IMR-90 (cell line): Measurements from ENCODE around the gene SORBS1. TPM values are rescaled to one million over a fixed set of nuclear protein-coding genes. Genes with fewer than 3 reads are reported as not detected.

Experiments
- ATAC-seq: fragments of 200-7000 bp; cut with Tn5 transposase; 2 replicates; pipeline ENCODE4 v1.9.1; 2020; ENCODE audit warnings: low read depth, mild to moderate bottlenecking, moderate library complexity
- BruUV-seq: library from RNA; stranded (reverse); fragments of 400-500 nt; replicated peaks from 2 replicates; lab custom pipeline; 2021; lab: Mats Ljungman, UMichigan
- CTCF ChIA-PET: fragments of 300-600 bp; formaldehyde crosslinking; extraction: SDS; loops from one replicate; lab custom pipeline; 2021; ENCODE audit warnings: antibody characterized with exemption; lab: Yijun Ruan, JAX
- POLR2A ChIA-PET: fragments of 300-600 bp; sonication (Branson Sonifier 250); formaldehyde crosslinking; loops from one replicate; lab custom pipeline; 2022; ENCODE audit warnings: antibody characterized with exemption; ENCODE audit not compliant: unreplicated experiment; lab: Charles Lee
- DNase-seq: peaks from one replicate; pipeline ENCODE4 v3.0.0; 2013
- H2AFZ ChIP-seq: replicated peaks from 2 replicates; pipeline ENCODE3; 2013; ENCODE audit warnings: low read length, mild to moderate bottlenecking; ENCODE audit not compliant: poor library complexity
- H2AK5ac ChIP-seq: 2 replicates; pipeline ENCODE4 v1.6.1; 2013; ENCODE audit warnings: low read depth, low read length, inconsistent platforms
- H2AK9ac ChIP-seq: replicated peaks from 2 replicates; pipeline ENCODE3; 2013; ENCODE audit warnings: mild to moderate bottlenecking, low read depth, low read length, moderate library complexity; ENCODE audit not compliant: poor library complexity
- H2BK120ac ChIP-seq: 2 replicates; pipeline ENCODE4 v1.6.1; 2013; ENCODE audit warnings: low read depth, low read length, inconsistent platforms
- H2BK15ac ChIP-seq: 3 replicates; pipeline ENCODE4 v1.6.1; 2013; ENCODE audit warnings: low read depth, low read length, inconsistent platforms
- H2BK20ac ChIP-seq: 2 replicates; pipeline ENCODE4 v1.6.1; 2013; ENCODE audit warnings: low read depth, mild to moderate bottlenecking, inconsistent platforms, low read length, moderate library complexity
- H2BK5ac ChIP-seq: 2 replicates; pipeline ENCODE4 v1.6.1; 2013; ENCODE audit warnings: mild to moderate bottlenecking, low read depth, low read length, inconsistent platforms; ENCODE audit not compliant: poor library complexity, severe bottlenecking
- H3K14ac ChIP-seq: replicated peaks from 2 replicates; pipeline ENCODE4 v1.6.1; 2013; ENCODE audit warnings: low read depth, low read length, inconsistent platforms
- H3K18ac ChIP-seq: 2 replicates; pipeline ENCODE4 v1.6.1; 2013; ENCODE audit warnings: low read depth, low read length, control low read depth
- H3K23ac ChIP-seq: 2 replicates; pipeline ENCODE4 v1.6.1; 2013; ENCODE audit warnings: low read depth, low read length, inconsistent platforms
- H3K27ac ChIP-seq: 2 replicates; pipeline ENCODE4 v1.5.1; 2013; ENCODE audit warnings: mild to moderate bottlenecking, control low read depth, low read length; ENCODE audit not compliant: insufficient read depth
- H3K27me3 ChIP-seq: 2 replicates; pipeline ENCODE4 v1.6.1; 2013; ENCODE audit warnings: low read length; ENCODE audit not compliant: control insufficient read depth, insufficient read depth
- H3K36me3 ChIP-seq: 2 replicates; pipeline ENCODE4 v1.6.1; 2013; ENCODE audit warnings: low read length, mixed read lengths; ENCODE audit not compliant: control insufficient read depth, insufficient read depth
- H3K4ac ChIP-seq: 2 replicates; pipeline ENCODE4 v1.6.1; 2013; ENCODE audit warnings: low read depth, low read length, inconsistent platforms
- H3K4me1 ChIP-seq: 2 replicates; pipeline ENCODE4 v1.6.1; 2013; ENCODE audit warnings: low read length, mixed read lengths; ENCODE audit not compliant: control insufficient read depth, insufficient read depth
- H3K4me2 ChIP-seq: 2 replicates; pipeline ENCODE4 v1.6.1; 2013; ENCODE audit warnings: low read depth, mild to moderate bottlenecking, control low read depth, low read length, moderate library complexity
- H3K4me3 ChIP-seq: 2 replicates; pipeline ENCODE4 v1.5.1; 2013; ENCODE audit warnings: low read depth, mild to moderate bottlenecking, control low read depth, low read length, moderate library complexity; ENCODE audit not compliant: insufficient read depth
- H3K56ac ChIP-seq: 2 replicates; pipeline ENCODE4 v1.6.1; 2013; ENCODE audit warnings: low read length, inconsistent platforms; ENCODE audit not compliant: insufficient read depth; ENCODE audit errors: extremely low read depth
- H3K79me1 ChIP-seq, 2 experiments: 2 replicates each; pipeline ENCODE4 v1.6.1; 2013; ENCODE audit warnings: low read length in 2 of 2, inconsistent platforms in 1 of 2, low read depth in 1 of 2
- H3K9ac ChIP-seq: 2 replicates; pipeline ENCODE4 v1.6.1; 2013; ENCODE audit warnings: low read depth, low read length, control low read depth
- H3K9me1 ChIP-seq: 2 replicates; pipeline ENCODE4 v1.6.1; 2013; ENCODE audit warnings: low read length, inconsistent platforms; ENCODE audit not compliant: insufficient read depth
- H3K9me3 ChIP-seq: 2 replicates; pipeline ENCODE4 v1.6.1; 2013; ENCODE audit warnings: low read length; ENCODE audit not compliant: control insufficient read depth, insufficient read depth
- H4K20me1 ChIP-seq: 2 replicates; pipeline ENCODE4 v1.6.1; 2013; ENCODE audit warnings: low read length, inconsistent platforms; ENCODE audit not compliant: insufficient read depth
- H4K5ac ChIP-seq: 2 replicates; pipeline ENCODE4 v1.6.1; 2013; ENCODE audit warnings: mild to moderate bottlenecking, low read depth, low read length, control low read depth
- H4K8ac ChIP-seq, 2 experiments: 2 replicates each; pipeline ENCODE4 v1.6.1; 2013; ENCODE audit warnings: low read depth in 2 of 2, low read length in 2 of 2, control low read depth in 1 of 2, inconsistent platforms in 1 of 2
- H4K91ac ChIP-seq: 2 replicates; pipeline ENCODE4 v1.6.1; 2013; ENCODE audit warnings: low read depth, low read length, inconsistent platforms; ENCODE audit not compliant: insufficient read depth
- BHLHE40 ChIP-seq: fragments of 150-350 bp; IDR thresholded peaks from 2 replicates; pipeline ENCODE4 v1.6.1; 2016; ENCODE audit warnings: mild to moderate bottlenecking, low read depth, low read length
- CEBPB ChIP-seq: IDR thresholded peaks from 2 replicates; pipeline ENCODE4 v1.6.1; 2012; ENCODE audit warnings: low read depth, low read length, improper control_type of control experiment
- CHD1 ChIP-seq: IDR thresholded peaks from 2 replicates; pipeline ENCODE4 v1.6.1; 2012; ENCODE audit warnings: low read depth, low read length, improper control_type of control experiment
- ELK1 ChIP-seq: fragments of 150-350 bp; IDR thresholded peaks from 2 replicates; pipeline ENCODE4 v1.6.1; 2016; ENCODE audit warnings: low read depth, mild to moderate bottlenecking, low read length, moderate library complexity, borderline replicate concordance
- FOS ChIP-seq: fragments of 150-350 bp; IDR thresholded peaks from 2 replicates; pipeline ENCODE4 v1.6.1; 2016; ENCODE audit warnings: low read depth, low read length
- MAFK ChIP-seq: IDR thresholded peaks from 2 replicates; pipeline ENCODE4 v1.6.1; 2012; ENCODE audit warnings: low read depth, low read length, improper control_type of control experiment
- MAZ ChIP-seq: IDR thresholded peaks from 2 replicates; pipeline ENCODE4 v1.6.1; 2012; ENCODE audit warnings: low read depth, mild to moderate bottlenecking, low read length, improper control_type of control experiment, moderate library complexity, borderline replicate concordance
- MXI1 ChIP-seq: IDR thresholded peaks from 2 replicates; pipeline ENCODE4 v1.6.1; 2012; ENCODE audit warnings: low read depth, mild to moderate bottlenecking, low read length, moderate library complexity, borderline replicate concordance
- POLR2A ChIP-seq: IDR thresholded peaks from 2 replicates; pipeline ENCODE4 v1.6.1; 2012; ENCODE audit warnings: mild to moderate bottlenecking, low read depth, low read length
- RFX5 ChIP-seq: IDR thresholded peaks from 2 replicates; pipeline ENCODE4 v1.8.0; 2012; ENCODE audit warnings: low read depth, mild to moderate bottlenecking, low read length, moderate library complexity
- USF2 ChIP-seq: fragments of 150-350 bp; IDR thresholded peaks from 2 replicates; pipeline ENCODE4 v1.6.1; 2017; ENCODE audit warnings: mild to moderate bottlenecking, antibody characterized with exemption, low read length, low read depth
- WGBS, 2 experiments: methylation state at CpG; one replicate each; pipeline versions ENCODE4 v1.1.5 to v1.1.7; 2013; ENCODE audit warnings: missing lambda C conversion rate in 2 of 2; ENCODE audit not compliant: insufficient read length in 1 of 2; ENCODE audit errors: extremely low coverage in 2 of 2; 5-methylcytosine and 5-hydroxymethylcytosine counted together
- dilution Hi-C: fragments of 300-500 bp; cut with HindIII; formaldehyde crosslinking; loops from one replicate; pipeline ENCODE4 v1.14.3; 2018; ENCODE audit warnings: low sequenced_read_pairs; ENCODE audit not compliant: unreplicated experiment
- in situ Hi-C: fragments of 300-500 bp; cut with MboI; formaldehyde crosslinking; loops from 3 replicates; pipeline ENCODE4 v1.14.3; 2019; ENCODE audit warnings: low sequenced_read_pairs, inconsistent platforms, mixed read lengths
- intact Hi-C: fragments of 100-400 bp; cut with micrococcal nuclease; formaldehyde crosslinking; loops from 2 replicates; pipeline ENCODE4 v1.10.0; 2022
- polyA plus RNA-seq, 3 experiments: library from polyadenylated mRNA; depleted of rRNA; stranded (reverse); fragments of >200 nt; gene quantifications; 2 replicates each; pipeline ENCODE4 v1.2.3, GENCODE V29; 2012; ENCODE audit warnings: low replicate concordance in 1 of 3
- total RNA-seq: library from RNA; depleted of rRNA; stranded (reverse); fragments of >200 nt; gene quantifications from 2 replicates; pipeline ENCODE4 v1.2.3, GENCODE V29; 2012

The SORBS1 gene
- total and polyA plus RNA-seq, 2 of the 4 experiments (the other 2 are of a cell fraction), result 0.18 to 0.32 TPM

- TF ChIP-seq MAFK, result no peak
- no peak for TF ChIP-seq FOS
- TF ChIP-seq CEBPB, result no peak
Measured at GRCh38 chr10:95600158-95600557, 39.0 kb upstream of the SORBS1 start (continued).

GRCh38 chr10:95597788-95598187 lies 36.6 kb upstream of the SORBS1 start:
- Histone ChIP-seq H3K79me1 (no peaks in the 10 kb centered on the region), H2AK5ac (no peak overlapping the region), H4K5ac (no peak overlapping the region), H3K56ac (no peak overlapping the region), H2BK5ac (no peak overlapping the region), H4K8ac (no peak overlapping the region), H3K4ac (no peak overlapping the region), H3K4me1 (no peaks in the 10 kb centered on the region), H3K23ac (no peak overlapping the region), H3K27ac (no peak overlapping the region), H2BK120ac (no peak overlapping the region), H2AK9ac (no peak overlapping the region), H3K27me3 (peaks cover 2% of the 10 kb centered on the region; the same call in 1 of the 2 replicates), H3K18ac (no peak overlapping the region), H3K14ac (no peak overlapping the region), H3K9ac (no peak overlapping the region), H2AFZ (no peak overlapping the region), H2BK20ac (no peak overlapping the region), H4K91ac (no peak overlapping the region), H2BK15ac (no peak overlapping the region), H3K4me3 (no peak overlapping the region), H3K4me2 (no peak overlapping the region), H4K20me1 (no peaks in the 10 kb centered on the region), H3K9me3 (no peaks in the 10 kb centered on the region), H3K9me1 (no peaks in the 10 kb centered on the region), H3K36me3 (no peaks in the 10 kb centered on the region)
- in situ Hi-C loops (loop anchor here (10.0 kb wide), 1 partner anchor 963 kb away; no protein-coding TSS in a partner anchor), dilution Hi-C loops (no loop called here), intact Hi-C loops (no loop called here)
- no CpG with 5 or more reads among the region's 1 CpG for WGBS, 2 experiments
- ChIA-PET CTCF (no interaction called here), POLR2A (no interaction called here)
- no TSS peak for BruUV-seq
- TF ChIP-seq BHLHE40 (no peak), FOS (no peak), MXI1 (no peak), MAFK (no peak), RFX5 (no peak), ELK1 (no peak), MAZ (no peak), POLR2A (no peak), USF2 (no peak), CHD1 (no peak)
- ATAC-seq (no peak), DNase-seq (no peak)
